Left renal cortex interstitium (tissue), 4 donors: ENCODE results near the gene EXPH5. TPM values are rescaled to one million over a fixed set of nuclear protein-coding genes. Genes with fewer than 3 reads are reported as not detected.

Experiments
- DNase-seq, 4 donors: peaks; one replicate each; pipeline ENCODE4 v3.0.0-alpha.2; 2013; ENCODE audit warnings: low read depth in 4 of 4, low spot score in 2 of 4, missing footprints in 1 of 4
- polyA plus RNA-seq, 4 donors: library from polyadenylated mRNA; unstranded; fragments of 120-200 nt; gene quantifications; one replicate each; pipeline ENCODE4 v1.2.1, GENCODE V29; 2013; ENCODE audit not compliant: insufficient read length in 4 of 4

EXPH5 gene
- polyA plus RNA-seq, 4 donors: 2.4 to 4.9 (median 4.1) TPM

GRCh38 chr11:108568195-108568858, 25.2 kb downstream of the EXPH5 start:
- DNase-seq: no peak

DNA sequence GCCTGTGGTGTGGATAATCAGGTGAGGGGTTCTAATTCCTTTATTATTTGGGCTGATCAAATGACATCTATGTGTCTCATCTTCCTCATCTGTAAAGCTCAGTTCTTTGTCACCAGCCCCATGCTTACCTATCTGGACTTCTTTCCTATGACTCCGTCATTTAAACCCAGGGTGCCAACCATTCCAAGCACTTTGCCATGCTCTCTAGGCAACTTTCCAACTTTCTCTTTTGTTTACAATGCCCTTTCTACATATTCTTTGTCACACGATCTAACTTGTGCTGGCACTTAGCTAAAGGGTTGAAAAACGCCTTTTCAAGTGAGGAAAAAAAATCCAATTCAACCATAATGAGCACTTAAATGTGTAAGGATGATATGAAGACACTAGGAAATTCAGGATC, 27.9 kb downstream of the EXPH5 start:
- DNase-seq: no peak

DNA sequence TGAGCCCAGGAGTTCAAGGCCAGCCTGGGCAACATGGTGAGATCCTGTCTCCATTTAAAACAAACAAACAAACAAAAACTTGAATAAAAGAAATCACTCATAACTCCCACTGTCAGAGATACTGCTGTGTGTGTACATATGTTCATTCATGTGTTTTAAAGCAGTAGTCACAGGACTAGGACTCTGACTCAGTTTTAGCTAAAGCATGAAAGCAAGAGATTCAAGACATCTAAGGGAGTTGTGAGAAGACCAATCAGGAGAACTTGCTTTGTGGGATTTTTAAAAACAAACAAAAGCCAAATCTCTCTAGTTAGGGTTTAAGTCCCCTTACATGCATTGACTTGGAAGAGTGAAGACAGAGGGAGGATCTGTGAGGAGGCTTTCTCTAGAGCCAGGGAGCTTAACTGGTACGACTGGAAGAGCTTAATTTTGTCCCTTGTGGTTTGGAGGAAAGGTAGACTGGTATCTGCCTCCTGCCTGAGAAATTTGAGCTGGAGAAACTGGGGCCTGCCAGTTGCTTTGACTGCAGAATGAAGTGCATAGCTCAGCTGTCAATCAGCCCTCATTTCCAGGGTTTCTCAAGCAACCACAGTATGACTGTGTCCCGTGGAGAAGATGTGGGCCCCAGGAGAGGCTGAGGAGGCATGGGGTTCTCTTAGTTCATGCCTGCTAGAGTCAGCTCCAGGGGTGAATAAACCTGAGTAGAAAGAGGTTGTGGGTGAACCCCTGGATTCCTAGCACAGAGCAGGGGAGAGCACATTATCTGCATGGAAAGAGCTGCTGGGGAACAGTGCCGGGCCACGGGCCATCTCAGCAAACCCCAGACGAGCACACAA, 30.6 kb downstream of the EXPH5 start:
- no peak for DNase-seq

GRCh38 chr11:108561535-108561991, 32.0 kb downstream of the EXPH5 start:
- DNase-seq: no peak

DNA sequence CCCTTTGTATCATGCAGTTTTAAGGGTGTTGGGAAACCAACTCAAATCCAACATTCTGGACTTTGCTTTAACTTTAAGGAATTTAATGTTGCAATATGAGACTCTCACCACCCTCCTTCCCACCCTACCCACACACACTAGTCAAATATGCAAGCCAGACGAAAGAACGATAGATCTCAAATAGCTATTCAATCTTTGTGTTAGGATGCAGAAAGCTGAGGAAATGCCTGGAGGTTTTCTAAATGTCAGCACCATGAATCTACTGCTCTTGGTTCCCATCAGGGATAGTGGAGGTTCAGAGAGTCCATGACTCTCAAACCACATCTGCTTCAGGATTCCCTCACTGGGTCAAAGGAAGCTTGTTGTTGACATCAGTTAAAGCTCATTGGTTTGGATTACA, 33.7 kb downstream of the EXPH5 start:
- no peak for DNase-seq

DNA sequence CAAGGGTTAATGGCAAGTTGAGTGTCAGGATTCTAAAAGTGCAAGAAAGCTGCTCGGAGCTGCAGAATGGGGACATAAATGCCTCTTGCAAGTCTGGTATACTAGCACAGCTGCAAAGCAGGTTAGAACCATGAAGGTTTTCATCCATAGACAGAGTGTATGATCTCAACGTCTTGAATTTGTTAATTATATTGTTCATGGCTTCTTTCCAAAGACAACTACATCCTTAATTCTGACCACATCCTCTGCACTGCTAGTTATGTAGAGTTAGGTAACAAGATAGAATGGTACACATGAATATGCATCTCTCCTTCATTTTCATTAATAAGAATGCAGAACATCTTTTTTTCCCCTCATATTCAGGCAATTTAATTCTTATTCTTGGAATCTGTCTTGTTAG, 34.2 kb downstream of the EXPH5 start:
- DNase-seq: no peak

DNA sequence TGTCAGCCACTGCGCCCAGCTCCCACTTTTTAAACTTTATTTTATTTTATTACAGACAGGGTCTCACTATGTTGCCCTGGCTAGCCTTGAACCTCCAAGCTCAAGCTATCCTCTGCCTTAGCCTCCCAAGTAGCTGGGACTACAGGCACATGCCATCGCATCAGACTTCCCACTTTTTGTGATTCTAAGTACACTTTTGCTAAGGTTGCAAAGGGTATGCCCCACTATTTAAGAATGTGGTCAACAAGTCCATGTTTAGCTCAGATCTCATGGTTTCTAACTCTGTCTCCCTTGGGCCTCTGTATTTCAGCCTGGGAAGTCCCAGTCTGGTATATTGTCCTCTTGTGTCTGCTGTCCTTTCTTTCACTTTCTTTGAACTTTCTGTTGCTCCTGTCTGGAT, 35.3 kb downstream of the EXPH5 start:
- DNase-seq: no peak

- DNase-seq: no peak
Measured at GRCh38 chr11:108556019-108556418, 37.5 kb downstream of the EXPH5 start.

DNA sequence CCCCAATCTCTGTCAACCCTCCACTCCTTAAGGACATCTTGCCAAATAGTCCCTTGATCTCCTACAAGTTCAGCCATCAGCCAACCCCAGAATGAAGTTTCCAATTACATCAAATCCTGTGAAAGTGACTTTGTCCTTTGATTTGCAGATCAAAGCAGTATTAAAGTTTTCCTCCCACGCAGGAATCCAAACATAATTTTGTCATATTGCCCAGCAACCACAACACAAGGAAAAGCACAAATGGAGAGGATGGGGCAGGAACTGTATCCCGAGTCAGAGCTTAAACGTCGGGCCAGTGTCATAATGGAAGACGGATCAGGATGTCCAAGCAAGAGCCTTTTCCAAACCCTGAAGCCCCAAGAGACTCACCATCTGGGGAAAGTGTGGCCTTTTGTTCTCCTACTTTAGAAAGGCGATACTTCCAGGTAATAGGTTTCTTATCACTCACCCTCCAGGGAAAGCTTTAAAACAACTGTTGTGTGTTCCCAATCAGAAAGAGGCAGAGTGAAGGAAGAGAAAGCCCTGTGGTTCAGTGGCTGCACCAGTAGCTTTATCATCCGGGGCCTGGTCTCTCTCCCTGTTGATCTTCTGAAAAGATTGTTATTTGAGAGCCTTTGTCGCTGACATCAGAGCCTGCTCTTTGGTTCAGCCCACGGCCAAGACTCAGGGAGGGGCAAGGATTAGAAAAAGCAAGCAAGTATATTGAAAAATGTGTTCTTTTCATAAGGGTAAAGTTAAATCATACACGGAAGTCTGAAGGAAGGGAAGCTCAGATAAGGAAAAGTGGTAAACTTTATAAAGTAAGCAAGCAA, 41.7 kb downstream of the EXPH5 start:
- peak in 2 of 4 donors; percentile 48 to 50 for DNase-seq

GRCh38 chr11:108549319-108549885, 44.2 kb downstream of the EXPH5 start:
- no peak for DNase-seq

GRCh38 chr11:108545909-108546501, 47.6 kb downstream of the EXPH5 start:
- no peak for DNase-seq

DNA sequence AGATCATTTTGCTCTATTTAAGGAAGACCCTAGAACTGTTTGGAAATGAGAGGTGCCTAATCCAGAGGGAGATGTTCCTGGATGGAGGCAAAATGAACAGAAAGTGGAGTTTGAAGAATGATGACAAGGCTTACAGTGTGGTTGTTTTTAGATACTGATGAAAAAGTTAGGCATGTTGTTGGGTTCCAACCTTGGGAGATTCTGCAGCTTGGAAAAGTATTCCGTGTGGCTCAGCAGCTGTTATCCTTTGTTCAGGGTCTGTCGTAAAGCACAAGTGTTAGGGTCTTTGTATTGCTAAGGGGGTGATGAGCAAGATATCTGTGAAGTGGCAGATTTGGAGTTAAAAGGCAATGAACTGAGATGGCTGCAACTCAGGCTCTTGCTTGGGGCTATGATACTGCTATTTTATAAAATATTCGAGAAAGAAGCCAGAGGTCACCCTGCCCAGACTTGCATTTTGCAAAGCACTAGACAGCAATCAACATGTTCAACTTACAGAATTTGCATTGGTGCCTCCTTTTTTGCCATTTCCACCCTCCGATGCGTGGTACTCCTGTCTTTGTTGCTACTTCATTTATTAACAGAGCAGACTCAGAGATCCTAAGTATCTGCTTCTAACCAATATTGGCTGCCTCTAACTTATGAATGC, 50.1 kb downstream of the EXPH5 start:
- no peak for DNase-seq

DNA sequence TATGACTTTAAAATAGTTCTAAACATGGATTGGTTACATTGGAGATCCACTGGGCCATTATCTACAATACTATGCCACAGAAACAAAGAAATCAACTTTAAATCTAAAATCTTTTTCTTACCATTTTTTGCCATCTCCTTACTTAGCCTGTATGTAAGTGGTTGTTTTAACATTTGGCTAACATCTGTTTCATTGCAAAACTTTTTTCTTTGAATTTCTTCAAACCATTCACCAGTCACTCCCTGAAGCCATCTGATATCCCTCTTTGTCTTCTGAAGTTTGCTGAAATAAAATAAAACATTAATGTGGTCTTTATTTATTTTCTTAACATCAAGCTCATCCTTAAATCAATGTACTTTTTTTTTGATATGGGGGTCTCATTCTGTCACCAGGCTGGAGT, 52.0 kb downstream of the EXPH5 start:
- no peak for DNase-seq

DNA sequence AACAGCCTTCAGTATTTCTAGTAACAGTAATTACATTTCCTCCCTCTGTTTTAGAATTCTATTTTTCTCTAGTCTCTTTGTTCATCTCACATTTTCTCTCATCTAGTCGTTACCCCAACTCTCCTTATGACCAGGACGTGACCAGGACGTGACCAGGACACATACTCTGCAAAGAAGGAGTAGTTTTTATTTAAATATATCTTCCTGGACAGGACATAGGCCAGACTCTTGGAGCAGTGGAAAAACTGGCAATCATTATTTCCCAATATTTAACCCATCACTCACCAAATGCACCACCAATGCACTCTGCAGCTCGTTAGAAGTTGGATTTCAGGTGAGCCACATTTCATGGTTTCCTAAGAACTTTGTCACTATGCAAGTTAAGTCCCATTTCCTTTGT, 55.1 kb downstream of the EXPH5 start:
- no peak for DNase-seq

DNA sequence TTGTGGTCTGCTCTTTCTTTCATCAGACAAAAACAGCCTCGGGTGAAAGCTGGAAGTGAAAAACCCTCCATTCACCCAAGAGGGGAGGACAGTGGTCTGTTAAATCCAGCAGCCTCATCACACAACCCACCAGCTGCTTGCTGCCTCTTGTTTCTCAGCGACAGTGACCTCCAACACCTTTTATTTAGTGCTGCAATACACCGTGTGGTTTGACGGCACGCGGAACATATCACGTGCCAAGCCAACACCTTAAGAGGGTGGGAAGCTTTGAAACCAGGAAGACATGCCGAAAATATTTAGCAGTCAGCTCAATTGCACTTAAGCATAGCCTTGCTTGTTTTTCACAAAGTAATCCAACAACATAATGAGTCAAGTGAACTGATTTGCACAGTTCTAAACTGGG, 55.5 kb downstream of the EXPH5 start:
- DNase-seq: no peak

GRCh38 chr11:108536783-108537182, 56.8 kb downstream of the EXPH5 start:
- DNase-seq: no peak

GRCh38 chr11:108535384-108535955, 58.1 kb downstream of the EXPH5 start:
- no peak for DNase-seq

GRCh38 chr11:108534274-108534882, 59.2 kb downstream of the EXPH5 start:
- DNase-seq: no peak

DNA sequence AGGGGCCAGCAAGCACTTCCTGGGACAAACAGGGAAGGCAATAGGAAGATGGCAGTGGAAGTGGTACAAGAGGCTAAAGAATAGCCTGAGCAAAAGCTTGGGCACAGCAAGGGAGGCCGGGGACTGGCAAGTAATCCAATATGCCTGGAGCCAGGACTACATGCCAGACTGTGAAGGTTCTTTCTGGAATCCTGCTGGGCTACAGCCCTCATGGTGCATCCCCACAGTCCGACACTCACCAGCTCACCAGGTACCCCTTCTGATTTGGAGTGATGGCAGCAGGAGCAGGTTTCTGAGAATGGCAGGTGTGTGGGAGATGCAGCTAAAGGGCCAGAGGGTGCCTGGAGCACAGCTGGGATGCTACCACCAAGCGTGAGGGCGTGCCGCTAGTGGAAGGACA, 63.1 kb downstream of the EXPH5 start:
- DNase-seq: no peak
